ENCODE results near the gene ATRN. TPM values are rescaled to one million over a fixed set of nuclear protein-coding genes. Genes with fewer than 3 reads are reported as not detected.
A peak's percentile ranks its signal among the peaks of the same experiment; 100 is the strongest.

Gene ATRN
- total and polyA plus RNA-seq, 4 donors, result 4.2 to 38.5 (median 21.2) TPM

DNA sequence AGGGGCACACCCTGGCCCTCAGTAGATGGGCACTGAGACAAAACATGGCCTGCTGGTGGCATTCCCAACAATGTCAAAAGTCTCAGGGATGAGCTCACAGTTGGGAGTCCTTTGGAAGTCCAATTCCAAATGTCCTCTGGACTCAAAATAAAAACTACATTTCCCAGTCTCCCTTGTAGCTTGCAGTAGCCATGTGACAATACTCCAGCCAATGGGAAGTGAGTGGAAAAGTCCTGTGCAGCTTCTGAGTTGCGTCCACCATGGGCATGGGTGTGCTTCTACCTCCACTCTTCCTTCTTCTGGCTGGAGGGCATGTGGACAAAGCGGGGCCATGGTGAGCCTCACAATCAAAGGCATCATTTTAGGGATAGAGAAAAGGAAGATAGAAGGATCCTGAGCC lies 216.8 kb downstream of the ATRN start:
- H3K9me3 ChIP-seq (ENCODE audit: control insufficient read depth in 4 of 4, insufficient read depth in 3 of 4, low read length in 3 of 4), result peaks cover 0 to 2% (median 0%) of the 10 kb centered on the region in 4 donors
- H3K27me3 ChIP-seq (ENCODE audit: control insufficient read depth in 3 of 3, insufficient read depth in 3 of 3, low read length in 2 of 3), result no peaks in the 10 kb centered on the region
- H3K4me3 ChIP-seq, result no peak overlapping the region
- TF ChIP-seq, protein P1, sequence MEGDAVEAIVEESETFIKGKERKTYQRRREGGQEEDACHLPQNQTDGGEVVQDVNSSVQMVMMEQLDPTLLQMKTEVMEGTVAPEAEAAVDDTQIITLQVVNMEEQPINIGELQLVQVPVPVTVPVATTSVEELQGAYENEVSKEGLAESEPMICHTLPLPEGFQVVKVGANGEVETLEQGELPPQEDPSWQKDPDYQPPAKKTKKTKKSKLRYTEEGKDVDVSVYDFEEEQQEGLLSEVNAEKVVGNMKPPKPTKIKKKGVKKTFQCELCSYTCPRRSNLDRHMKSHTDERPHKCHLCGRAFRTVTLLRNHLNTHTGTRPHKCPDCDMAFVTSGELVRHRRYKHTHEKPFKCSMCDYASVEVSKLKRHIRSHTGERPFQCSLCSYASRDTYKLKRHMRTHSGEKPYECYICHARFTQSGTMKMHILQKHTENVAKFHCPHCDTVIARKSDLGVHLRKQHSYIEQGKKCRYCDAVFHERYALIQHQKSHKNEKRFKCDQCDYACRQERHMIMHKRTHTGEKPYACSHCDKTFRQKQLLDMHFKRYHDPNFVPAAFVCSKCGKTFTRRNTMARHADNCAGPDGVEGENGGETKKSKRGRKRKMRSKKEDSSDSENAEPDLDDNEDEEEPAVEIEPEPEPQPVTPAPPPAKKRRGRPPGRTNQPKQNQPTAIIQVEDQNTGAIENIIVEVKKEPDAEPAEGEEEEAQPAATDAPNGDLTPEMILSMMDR (IDR thresholded peaks at IDR 0.05; ENCODE audit: control extremely low read depth, extremely low read depth), result no peak
- H3K4me1 ChIP-seq (ENCODE audit: control insufficient read depth in 5 of 5, insufficient read depth in 5 of 5, low read length in 5 of 5), result peaks cover 0 to 15% (median 5%) of the 10 kb centered on the region in 5 donors
- H3K36me3 ChIP-seq (ENCODE audit: control insufficient read depth in 4 of 4, insufficient read depth in 4 of 4, low read length in 4 of 4), result no peaks in the 10 kb centered on the region
- DNase-seq (peak; percentile 28 to 68 (median 65)), ATAC-seq (ENCODE audit: insufficient read depth, low FRiP score) (no peak)
- 59 to 74% methylated on average over 2 of the region's 2 CpGs for WGBS, 2 donors
- no peak overlapping the region for H3K9ac ChIP-seq (ENCODE audit: insufficient read depth in 1 of 2, low read length in 2 of 2)
- H3K27ac ChIP-seq (ENCODE audit: low read depth in 1 of 2, low read length in 1 of 2), result no peak overlapping the region

DNA sequence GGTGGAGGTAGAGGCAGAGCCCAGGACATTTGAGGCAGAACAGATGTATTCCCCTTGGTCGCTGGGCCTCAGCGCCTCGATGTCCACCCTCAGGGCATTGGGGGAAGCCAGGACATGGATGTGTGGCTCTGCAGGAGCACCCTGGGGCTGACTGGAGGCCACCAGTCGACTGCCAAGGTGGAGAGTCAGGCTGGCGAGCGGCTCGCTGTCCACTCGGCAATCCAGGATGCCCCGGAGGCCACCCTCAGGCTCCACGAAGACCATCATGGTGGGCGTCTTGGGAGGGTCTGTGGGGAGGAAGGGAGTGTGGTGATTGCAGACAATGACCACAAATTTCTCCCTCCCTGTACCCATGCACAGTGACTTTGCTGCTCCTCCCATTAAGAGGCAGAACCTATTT lies 219.2 kb downstream of the ATRN start:
- TF ChIP-seq, protein P1 (IDR thresholded peaks at IDR 0.05; ENCODE audit: control extremely low read depth, extremely low read depth), result no peak

DNA sequence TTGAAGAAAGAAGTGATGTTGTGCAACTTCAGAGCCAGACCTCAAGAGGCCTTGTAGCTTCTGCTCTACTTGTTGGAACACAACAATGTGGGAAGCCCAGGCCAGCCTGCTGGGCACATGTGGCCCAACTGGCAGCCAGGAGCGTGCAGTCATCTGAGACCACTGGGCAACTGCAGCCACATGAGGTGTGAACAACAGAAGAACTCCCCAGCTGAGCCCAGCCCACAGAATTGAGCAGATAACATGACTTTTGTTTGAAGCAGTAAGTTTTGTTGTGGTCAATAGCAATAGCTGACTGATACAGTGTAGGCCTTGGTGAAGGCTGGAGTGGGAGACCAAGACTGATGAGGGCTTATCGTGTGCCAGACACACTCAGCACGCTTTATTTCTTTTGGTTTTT lies 219.6 kb downstream of the ATRN start:
- no peaks in the 10 kb centered on the region for H3K27me3 ChIP-seq (ENCODE audit: control insufficient read depth in 3 of 3, insufficient read depth in 3 of 3, low read length in 2 of 3)
- peaks cover 0 to 15% (median 5%) of the 10 kb centered on the region in 5 donors for H3K4me1 ChIP-seq (ENCODE audit: control insufficient read depth in 5 of 5, insufficient read depth in 5 of 5, low read length in 5 of 5)
- H3K9ac ChIP-seq (ENCODE audit: insufficient read depth in 1 of 2, low read length in 2 of 2), result no peak overlapping the region
- DNase-seq, result no peak
- no peaks in the 10 kb centered on the region for H3K36me3 ChIP-seq (ENCODE audit: control insufficient read depth in 4 of 4, insufficient read depth in 4 of 4, low read length in 4 of 4)
- no peak overlapping the region for H3K4me3 ChIP-seq
- peaks cover 0 to 2% (median 0%) of the 10 kb centered on the region in 4 donors for H3K9me3 ChIP-seq (ENCODE audit: control insufficient read depth in 4 of 4, insufficient read depth in 3 of 4, low read length in 3 of 4)
- WGBS, 2 donors, result 93 to 96% methylated on average over 3 of the region's 3 CpGs
- no peak for ATAC-seq (ENCODE audit: insufficient read depth, low FRiP score)
- H3K27ac ChIP-seq (ENCODE audit: low read depth in 1 of 2, low read length in 1 of 2), result no peak overlapping the region
- TF ChIP-seq, protein P1 (IDR thresholded peaks at IDR 0.05; ENCODE audit: control extremely low read depth, extremely low read depth), result no peak

More for the DNA sequence above, 219.2 kb downstream of the ATRN start:
- Histone ChIP-seq H3K27ac (ENCODE audit: low read depth in 1 of 2, low read length in 1 of 2) (no peak overlapping the region), H3K9ac (ENCODE audit: insufficient read depth in 1 of 2, low read length in 2 of 2) (no peak overlapping the region), H3K4me3 (no peak overlapping the region), H3K9me3 (ENCODE audit: control insufficient read depth in 4 of 4, insufficient read depth in 3 of 4, low read length in 3 of 4) (peaks cover 0 to 2% (median 0%) of the 10 kb centered on the region in 4 donors), H3K4me1 (ENCODE audit: control insufficient read depth in 5 of 5, insufficient read depth in 5 of 5, low read length in 5 of 5) (peaks cover 0 to 15% (median 5%) of the 10 kb centered on the region in 5 donors), H3K36me3 (ENCODE audit: control insufficient read depth in 4 of 4, insufficient read depth in 4 of 4, low read length in 4 of 4) (no peaks in the 10 kb centered on the region), H3K27me3 (ENCODE audit: control insufficient read depth in 3 of 3, insufficient read depth in 3 of 3, low read length in 2 of 3) (no peaks in the 10 kb centered on the region)
- 94% methylated on average over 9 to 11 of the region's 11 CpGs for WGBS, 2 donors
- no peak for DNase-seq
- ATAC-seq (ENCODE audit: insufficient read depth, low FRiP score), result no peak

DNA sequence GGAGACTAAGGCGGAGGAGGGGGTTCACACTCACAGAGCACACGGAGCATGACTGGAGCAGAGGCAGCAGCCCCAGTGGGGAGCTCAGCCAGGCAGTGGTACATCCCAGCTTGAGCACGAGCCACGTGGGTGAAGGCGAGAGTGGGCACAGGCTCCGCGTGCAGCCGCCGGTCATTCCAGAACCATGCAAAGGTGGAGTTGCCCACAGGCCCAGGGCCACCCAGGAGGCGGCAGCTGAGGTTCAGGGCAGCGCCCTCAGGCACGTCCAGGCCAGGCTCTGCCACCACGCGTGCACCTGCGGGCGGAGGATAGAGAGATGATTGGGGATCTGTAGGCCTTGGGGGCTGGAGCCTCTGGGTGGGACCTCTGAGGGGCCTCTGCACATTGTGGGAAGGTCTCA lies 220.5 kb downstream of the ATRN start:
- Histone ChIP-seq H3K27me3 (ENCODE audit: control insufficient read depth in 3 of 3, insufficient read depth in 3 of 3, low read length in 2 of 3) (no peaks in the 10 kb centered on the region), H3K9me3 (ENCODE audit: control insufficient read depth in 4 of 4, insufficient read depth in 3 of 4, low read length in 3 of 4) (peaks cover 0 to 3% (median under 1%) of the 10 kb centered on the region in 4 donors), H3K27ac (ENCODE audit: low read depth in 1 of 2, low read length in 1 of 2) (no peak overlapping the region), H3K4me3 (no peak overlapping the region), H3K9ac (ENCODE audit: insufficient read depth in 1 of 2, low read length in 2 of 2) (no peak overlapping the region), H3K4me1 (ENCODE audit: control insufficient read depth in 5 of 5, insufficient read depth in 5 of 5, low read length in 5 of 5) (peaks cover 0 to 12% (median 4%) of the 10 kb centered on the region in 5 donors), H3K36me3 (ENCODE audit: control insufficient read depth in 4 of 4, insufficient read depth in 4 of 4, low read length in 4 of 4) (no peaks in the 10 kb centered on the region)
- ATAC-seq (ENCODE audit: insufficient read depth, low FRiP score), result no peak
- TF ChIP-seq, protein P1 (IDR thresholded peaks at IDR 0.05; ENCODE audit: control extremely low read depth, extremely low read depth), result no peak
- no peak for DNase-seq
- 91 to 93% methylated on average over 16 of the region's 16 CpGs for WGBS, 2 donors

Data from lung (tissue), 12 donors.